ENCODE data around the gene NFX1. TPM values are rescaled to one million over a fixed set of nuclear protein-coding genes. Genes with fewer than 3 reads are reported as not detected.
"Not testable (repeated sequence)": the region's sequence is repeated elsewhere in the genome, so short reads cannot be mapped to it uniquely, and the experiment has no call there.

The NFX1 gene
- total RNA-seq, 1 experiment from 2014 or later, result 40.0 TPM

DNA sequence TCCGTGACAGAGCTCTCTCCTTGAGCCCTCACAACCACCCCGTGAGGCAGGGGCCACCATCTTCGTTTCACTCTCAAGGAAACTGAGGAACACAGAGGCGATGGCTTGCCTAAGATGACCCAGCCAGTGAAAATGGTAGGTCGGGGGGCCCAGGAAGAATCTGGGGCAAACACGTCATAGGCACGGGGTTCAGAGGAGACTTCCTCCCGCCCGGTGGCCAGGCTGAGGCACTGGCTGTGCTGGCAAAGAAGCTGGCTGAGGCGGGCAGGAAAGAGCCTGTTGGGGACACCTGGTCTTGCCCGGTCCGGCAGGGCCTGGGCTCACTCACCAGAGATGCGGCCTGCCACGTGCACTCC is 96.3 kb downstream of the NFX1 start:
- DNase-seq (ENCODE audit: low spot score); H3K27me3 ChIP-seq (replicated peaks; ENCODE audit: insufficient read depth, low read depth, low read length, poor library complexity); H3K36me3 ChIP-seq (ENCODE audit: insufficient read depth, low read length, poor library complexity, severe bottlenecking); H3K27ac ChIP-seq (ENCODE audit: low read depth, low read length, poor library complexity, severe bottlenecking); intact Hi-C loops (cut with micrococcal nuclease; ENCODE audit: unreplicated experiment); CTCF ChIA-PET; H3K4me1 ChIP-seq (ENCODE audit: insufficient read depth, low read length, poor library complexity, severe bottlenecking); H3K9me3 ChIP-seq (ENCODE audit: low read depth, low read length, poor library complexity, severe bottlenecking); H3K4me3 ChIP-seq (ENCODE audit: low read depth, low read length, poor library complexity, severe bottlenecking); BruUV-seq (replicated peaks); POLR2A ChIA-PET (ENCODE audit: low non-redundant PET): not testable (repeated sequence)

DNA sequence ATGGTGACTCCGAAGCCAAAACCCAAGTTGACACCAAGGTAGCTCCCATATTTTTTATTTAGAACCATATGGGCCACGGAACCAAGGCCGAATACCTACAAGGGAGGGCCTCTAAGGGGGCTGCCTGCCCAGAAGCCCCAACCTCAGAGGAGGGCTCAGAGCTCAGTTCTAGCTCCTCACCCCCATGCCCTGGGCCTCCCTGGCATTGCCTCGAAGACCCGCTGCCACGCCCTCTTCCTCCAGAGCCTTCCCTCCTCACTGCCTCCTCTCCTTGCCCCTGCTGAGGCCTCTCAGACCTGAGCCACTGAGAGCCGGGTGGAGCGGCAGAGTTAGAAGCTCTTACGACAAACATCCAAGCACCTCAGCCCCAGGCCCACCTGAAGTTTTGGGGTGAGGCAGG is 96.7 kb downstream of the NFX1 start:
- POLR2A ChIA-PET (ENCODE audit: low non-redundant PET); intact Hi-C loops (cut with micrococcal nuclease; ENCODE audit: unreplicated experiment): not testable (repeated sequence)

DNA sequence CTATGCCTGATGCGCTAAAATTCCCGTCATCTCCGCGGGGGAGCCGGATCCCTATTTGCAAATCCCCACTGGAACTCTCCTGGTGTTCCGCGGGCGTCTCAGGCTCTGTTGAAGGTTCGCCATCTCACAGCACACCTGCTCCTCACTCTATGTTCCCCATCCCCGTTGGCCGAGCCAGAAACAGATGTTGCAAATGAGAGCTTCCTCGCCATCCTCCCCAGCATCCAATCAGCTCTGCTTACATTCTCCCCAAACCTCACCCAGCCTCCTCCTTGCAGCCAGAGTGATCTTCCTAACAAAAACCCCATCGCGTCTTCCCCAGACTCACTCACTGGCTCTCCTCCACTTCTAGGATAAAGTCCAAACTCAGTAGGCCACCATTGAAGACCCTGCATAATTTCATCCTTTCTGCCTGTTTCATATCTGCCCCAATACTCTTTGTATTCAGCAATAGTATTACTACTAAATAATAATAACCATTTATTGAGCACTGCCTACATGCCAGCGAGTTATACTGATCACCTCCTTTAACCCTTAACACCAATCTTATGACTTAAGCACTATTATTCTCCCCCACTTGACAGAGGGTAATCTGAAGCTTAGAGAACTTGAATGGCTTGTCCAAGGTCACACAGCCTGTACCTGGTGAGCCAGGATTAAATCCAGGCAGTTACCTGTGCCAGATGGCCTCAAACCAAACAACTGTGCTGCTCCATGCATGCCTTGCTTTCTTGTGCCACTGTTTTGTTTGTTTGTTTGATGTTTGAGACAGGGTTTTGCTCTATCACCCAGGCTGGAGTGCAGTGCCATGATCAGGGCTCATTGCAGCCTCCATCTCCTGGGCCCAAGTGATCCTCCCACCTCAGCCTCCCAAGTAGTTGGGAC is 98.0 kb downstream of the NFX1 start:
- Histone ChIP-seq H3K4me1 (ENCODE audit: insufficient read depth, low read length, poor library complexity, severe bottlenecking) (no peaks in the 10 kb centered on the region), H3K27me3 (replicated peaks; ENCODE audit: insufficient read depth, low read depth, low read length, poor library complexity) (no peaks in the 10 kb centered on the region), H3K4me3 (ENCODE audit: low read depth, low read length, poor library complexity, severe bottlenecking) (no peak overlapping the region), H3K9me3 (ENCODE audit: low read depth, low read length, poor library complexity, severe bottlenecking) (no peaks in the 10 kb centered on the region), H3K36me3 (ENCODE audit: insufficient read depth, low read length, poor library complexity, severe bottlenecking) (no peaks in the 10 kb centered on the region), H3K27ac (ENCODE audit: low read depth, low read length, poor library complexity, severe bottlenecking) (no peak overlapping the region)
- BruUV-seq (replicated peaks), result no TSS peak
- TF ChIP-seq, protein P1, sequence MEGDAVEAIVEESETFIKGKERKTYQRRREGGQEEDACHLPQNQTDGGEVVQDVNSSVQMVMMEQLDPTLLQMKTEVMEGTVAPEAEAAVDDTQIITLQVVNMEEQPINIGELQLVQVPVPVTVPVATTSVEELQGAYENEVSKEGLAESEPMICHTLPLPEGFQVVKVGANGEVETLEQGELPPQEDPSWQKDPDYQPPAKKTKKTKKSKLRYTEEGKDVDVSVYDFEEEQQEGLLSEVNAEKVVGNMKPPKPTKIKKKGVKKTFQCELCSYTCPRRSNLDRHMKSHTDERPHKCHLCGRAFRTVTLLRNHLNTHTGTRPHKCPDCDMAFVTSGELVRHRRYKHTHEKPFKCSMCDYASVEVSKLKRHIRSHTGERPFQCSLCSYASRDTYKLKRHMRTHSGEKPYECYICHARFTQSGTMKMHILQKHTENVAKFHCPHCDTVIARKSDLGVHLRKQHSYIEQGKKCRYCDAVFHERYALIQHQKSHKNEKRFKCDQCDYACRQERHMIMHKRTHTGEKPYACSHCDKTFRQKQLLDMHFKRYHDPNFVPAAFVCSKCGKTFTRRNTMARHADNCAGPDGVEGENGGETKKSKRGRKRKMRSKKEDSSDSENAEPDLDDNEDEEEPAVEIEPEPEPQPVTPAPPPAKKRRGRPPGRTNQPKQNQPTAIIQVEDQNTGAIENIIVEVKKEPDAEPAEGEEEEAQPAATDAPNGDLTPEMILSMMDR (conservative IDR thresholded peaks at IDR 0.05; ENCODE audit: low read depth, low read length), result no peak
- TF ChIP-seq EZH2 (IDR thresholded peaks at IDR 0.05; ENCODE audit: borderline replicate concordance, low read depth, low read length, poor library complexity, severe bottlenecking), result no peak
- POLR2A ChIA-PET (ENCODE audit: low non-redundant PET), result no interaction called here
- CTCF ChIA-PET, result no interaction called here
- no peak for DNase-seq (ENCODE audit: low spot score)
- intact Hi-C loops (cut with micrococcal nuclease; ENCODE audit: unreplicated experiment), result no loop called here

More for the DNA sequence above, 96.7 kb downstream of the NFX1 start:
- H3K27ac ChIP-seq (ENCODE audit: low read depth, low read length, poor library complexity, severe bottlenecking); H3K4me3 ChIP-seq (ENCODE audit: low read depth, low read length, poor library complexity, severe bottlenecking); DNase-seq (ENCODE audit: low spot score); H3K36me3 ChIP-seq (ENCODE audit: insufficient read depth, low read length, poor library complexity, severe bottlenecking); H3K27me3 ChIP-seq (replicated peaks; ENCODE audit: insufficient read depth, low read depth, low read length, poor library complexity); H3K4me1 ChIP-seq (ENCODE audit: insufficient read depth, low read length, poor library complexity, severe bottlenecking); BruUV-seq (replicated peaks); H3K9me3 ChIP-seq (ENCODE audit: low read depth, low read length, poor library complexity, severe bottlenecking); CTCF ChIA-PET: not testable (repeated sequence)

DNA sequence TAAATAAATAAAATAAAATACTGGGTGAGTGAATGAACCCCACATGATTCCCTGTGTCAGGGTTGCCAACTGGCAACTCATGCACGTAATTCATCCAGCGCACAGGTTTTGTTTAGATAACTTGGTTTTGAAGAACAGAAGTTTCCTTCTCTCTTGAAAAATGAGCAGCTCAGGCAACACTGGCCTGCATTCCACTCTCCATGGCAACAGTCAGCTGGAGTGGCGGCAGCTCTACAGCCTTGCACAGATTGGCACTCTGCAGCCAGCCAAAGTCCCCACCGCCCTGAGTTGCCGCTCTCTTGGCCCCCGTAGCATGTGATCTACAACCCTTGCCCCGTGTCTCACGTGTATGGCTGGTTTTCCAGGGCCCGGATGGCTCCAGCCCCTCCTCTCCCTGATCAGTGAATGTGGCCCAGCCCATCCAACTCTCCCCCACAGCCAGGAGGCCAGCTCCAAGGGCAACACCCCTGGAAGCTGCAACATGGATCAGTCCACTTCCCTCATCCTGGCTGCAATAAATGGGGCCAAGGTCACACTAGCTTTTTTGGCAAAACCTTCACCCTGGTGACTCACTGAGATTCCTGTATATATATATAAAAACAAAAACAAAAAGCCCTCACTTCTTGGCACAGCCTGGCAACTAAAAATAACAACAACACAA is 100.9 kb downstream of the NFX1 start:
- H3K9me3 ChIP-seq (ENCODE audit: low read depth, low read length, poor library complexity, severe bottlenecking); DNase-seq (ENCODE audit: low spot score); intact Hi-C loops (cut with micrococcal nuclease; ENCODE audit: unreplicated experiment); POLR2A ChIA-PET (ENCODE audit: low non-redundant PET); H3K27me3 ChIP-seq (replicated peaks; ENCODE audit: insufficient read depth, low read depth, low read length, poor library complexity); CTCF ChIA-PET; H3K36me3 ChIP-seq (ENCODE audit: insufficient read depth, low read length, poor library complexity, severe bottlenecking); H3K4me3 ChIP-seq (ENCODE audit: low read depth, low read length, poor library complexity, severe bottlenecking); BruUV-seq (replicated peaks); H3K4me1 ChIP-seq (ENCODE audit: insufficient read depth, low read length, poor library complexity, severe bottlenecking); H3K27ac ChIP-seq (ENCODE audit: low read depth, low read length, poor library complexity, severe bottlenecking): not testable (repeated sequence)

DNA sequence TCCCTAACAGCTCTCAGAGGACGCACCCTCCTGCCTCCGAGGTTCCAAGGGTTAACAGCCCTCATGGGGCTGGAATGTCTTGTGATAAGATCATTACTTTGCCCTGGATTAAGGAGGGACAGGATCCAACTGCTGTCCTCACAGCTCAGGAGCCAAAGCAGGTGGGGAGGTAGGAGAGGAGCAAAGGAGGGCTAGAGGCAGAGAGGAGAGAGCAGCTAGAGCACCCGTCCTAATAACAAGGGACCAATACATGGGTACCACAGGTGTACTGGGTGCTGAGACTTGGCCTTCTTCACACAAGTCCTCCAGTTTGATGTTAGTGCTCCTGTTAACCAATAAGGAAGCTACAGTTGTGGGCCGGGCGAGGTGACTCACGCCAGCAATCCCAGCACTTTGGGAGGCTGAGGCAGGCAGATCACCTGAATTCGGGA is 102.3 kb downstream of the NFX1 start:
- H3K4me1 ChIP-seq (ENCODE audit: insufficient read depth, low read length, poor library complexity, severe bottlenecking); H3K27ac ChIP-seq (ENCODE audit: low read depth, low read length, poor library complexity, severe bottlenecking); BruUV-seq (replicated peaks); H3K36me3 ChIP-seq (ENCODE audit: insufficient read depth, low read length, poor library complexity, severe bottlenecking); DNase-seq (ENCODE audit: low spot score); intact Hi-C loops (cut with micrococcal nuclease; ENCODE audit: unreplicated experiment); H3K9me3 ChIP-seq (ENCODE audit: low read depth, low read length, poor library complexity, severe bottlenecking); POLR2A ChIA-PET (ENCODE audit: low non-redundant PET); H3K27me3 ChIP-seq (replicated peaks; ENCODE audit: insufficient read depth, low read depth, low read length, poor library complexity); H3K4me3 ChIP-seq (ENCODE audit: low read depth, low read length, poor library complexity, severe bottlenecking); CTCF ChIA-PET: not testable (repeated sequence)
